GM18502 (cell line): Measurements from ENCODE around the gene SEPTIN12.
A peak's percentile ranks its signal among the peaks of the same experiment; 100 is the strongest.

Source experiments
- ATAC-seq: cut with Tn5 transposase; IDR thresholded peaks from one replicate; pipeline ENCODE4 v1.9.1; 2021; ENCODE audit warnings: mild to moderate bottlenecking; ENCODE audit not compliant: unreplicated experiment, poor library complexity

SEPTIN12 gene

DNA sequence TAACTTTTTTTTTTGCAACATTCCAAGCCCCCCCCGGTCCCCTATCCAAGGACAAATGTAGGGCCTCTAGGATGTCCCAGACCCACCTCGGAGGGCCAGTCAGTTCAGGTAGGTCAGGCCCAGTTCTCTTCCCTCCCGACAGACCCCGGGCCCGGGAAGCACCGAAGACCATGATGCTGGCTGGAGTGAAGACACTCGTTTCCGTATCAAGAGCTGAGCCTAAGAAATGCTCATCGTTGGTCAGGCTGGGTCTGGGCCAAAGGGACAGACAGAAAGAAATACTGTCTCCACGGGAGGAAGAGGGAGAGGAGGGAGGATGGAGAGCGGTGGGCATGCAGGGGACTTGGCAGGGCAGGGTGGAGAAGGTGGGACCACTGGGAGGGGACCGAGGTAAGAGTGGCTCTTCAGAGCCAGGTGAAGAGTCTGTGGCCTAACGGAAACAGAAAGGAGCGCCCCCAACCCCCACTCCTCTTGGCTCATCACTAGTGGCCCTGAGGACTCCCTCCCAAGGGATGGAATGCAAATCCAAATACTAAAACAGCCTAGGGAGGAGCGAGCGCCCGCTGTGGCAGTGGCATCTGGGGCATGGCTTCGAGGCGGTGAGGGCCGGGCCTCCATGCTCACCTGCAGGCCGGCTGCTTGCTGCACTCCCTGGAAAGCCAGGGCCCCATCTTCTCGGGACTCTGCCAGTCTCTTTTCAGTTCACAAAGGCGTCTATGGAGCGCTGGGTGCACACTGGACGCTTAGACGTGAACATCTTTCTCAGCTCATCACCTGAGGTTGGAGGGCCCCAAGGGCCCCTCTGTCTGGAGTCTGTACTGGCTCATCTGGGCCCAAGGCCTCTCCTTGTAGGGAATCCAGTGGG, 16.0 kb upstream of the SEPTIN12 start:
- ATAC-seq, result no peak

- ATAC-seq, result no peak
Measured at GRCh38 chr16:4803401-4803844, 15.3 kb upstream of the SEPTIN12 start.

- peak; percentile 93 for ATAC-seq
Measured at GRCh38 chr16:4802659-4803287, 14.6 kb upstream of the SEPTIN12 start.

DNA sequence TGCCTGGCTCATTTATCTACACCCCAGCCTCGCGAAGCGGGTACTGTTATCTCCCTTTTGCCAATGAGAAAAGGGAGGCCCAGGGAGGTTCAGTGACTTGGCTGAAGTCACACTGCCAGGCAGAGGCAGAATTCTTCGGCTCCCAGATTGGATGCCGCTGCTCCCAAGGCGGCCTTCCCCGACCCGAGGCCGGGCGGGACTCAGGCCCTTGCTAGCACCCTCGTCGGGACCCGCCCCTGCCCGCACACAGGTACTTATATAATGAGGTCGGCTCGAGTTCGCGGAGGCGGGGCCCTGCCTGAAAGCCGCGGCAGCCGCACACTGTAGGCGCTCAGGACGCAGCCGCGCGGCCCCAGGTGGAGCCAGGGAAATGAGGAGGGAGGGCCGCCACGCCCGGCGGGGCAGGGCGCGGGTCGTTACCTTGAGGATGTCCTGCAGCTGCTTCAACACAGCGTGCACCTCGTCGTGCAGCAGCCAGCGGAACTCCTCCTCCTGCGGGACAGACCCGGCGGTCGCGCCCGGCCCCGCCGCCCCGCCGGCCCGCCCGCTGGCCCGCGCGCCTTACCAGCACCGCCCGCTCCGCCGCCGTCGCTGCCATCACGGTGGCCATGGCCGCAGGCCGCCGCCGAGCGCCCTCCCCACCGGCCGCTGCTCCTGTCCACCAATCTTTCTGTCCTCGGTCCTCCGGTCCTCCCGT, 14.0 kb upstream of the SEPTIN12 start, which contains the start of gene ROGDI:
Gene ROGDI, minus strand, starts transcription at position 672 of the 697 bp plus-strand sequence. Its CDS starts 62 bp downstream, at position 610.
- ATAC-seq, result peak; percentile 67

DNA sequence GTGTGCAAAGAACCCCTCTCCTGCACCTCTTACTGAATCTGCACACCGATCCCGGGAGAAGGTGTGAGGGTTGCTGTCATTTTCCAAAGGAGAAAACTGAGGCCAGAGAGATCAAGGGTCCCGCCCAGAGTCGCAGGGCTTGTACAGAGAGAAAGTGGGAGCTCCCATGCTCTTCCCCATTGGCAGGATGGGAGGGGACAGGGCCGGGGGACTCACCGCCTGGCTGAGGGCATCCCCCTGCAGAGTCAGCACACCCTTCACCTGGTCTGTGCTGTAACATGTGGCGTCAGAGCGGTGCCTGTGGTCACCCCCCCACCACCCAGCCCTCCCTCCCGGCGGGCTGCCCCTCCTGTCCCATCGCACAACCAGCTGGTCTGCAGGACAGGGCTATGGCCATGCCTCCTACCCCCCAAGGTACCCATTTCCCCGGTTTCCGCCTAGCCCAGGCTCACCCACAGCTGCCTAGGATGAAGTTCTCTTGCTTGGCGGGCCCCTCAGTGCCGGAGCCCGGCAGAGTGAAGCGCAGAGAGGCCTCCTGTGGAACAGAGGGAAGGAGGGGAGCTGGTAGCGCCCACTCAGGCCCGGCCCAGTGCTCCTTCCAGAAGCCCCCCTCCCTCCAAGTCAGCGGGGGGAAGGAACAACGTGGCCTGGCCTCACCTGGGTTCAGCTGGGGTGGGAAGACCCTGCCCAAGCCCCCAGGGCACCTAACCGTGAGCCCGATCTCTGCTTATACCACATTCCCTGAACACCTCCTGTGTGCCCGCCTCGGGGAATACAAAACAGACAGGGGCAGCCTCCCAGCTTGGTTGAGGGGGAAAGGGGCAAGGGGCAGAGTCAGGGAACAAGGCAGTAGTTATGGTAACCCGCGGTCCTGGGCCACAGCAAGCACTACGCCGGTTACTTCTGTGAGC, 13.2 kb upstream of the SEPTIN12 start:
- ATAC-seq, result no peak

GRCh38 chr16:4800290-4801041, 12.3 kb upstream of the SEPTIN12 start:
- ATAC-seq, result no peak

GRCh38 chr16:4799171-4799855, 11.2 kb upstream of the SEPTIN12 start:
- ATAC-seq, result no peak

DNA sequence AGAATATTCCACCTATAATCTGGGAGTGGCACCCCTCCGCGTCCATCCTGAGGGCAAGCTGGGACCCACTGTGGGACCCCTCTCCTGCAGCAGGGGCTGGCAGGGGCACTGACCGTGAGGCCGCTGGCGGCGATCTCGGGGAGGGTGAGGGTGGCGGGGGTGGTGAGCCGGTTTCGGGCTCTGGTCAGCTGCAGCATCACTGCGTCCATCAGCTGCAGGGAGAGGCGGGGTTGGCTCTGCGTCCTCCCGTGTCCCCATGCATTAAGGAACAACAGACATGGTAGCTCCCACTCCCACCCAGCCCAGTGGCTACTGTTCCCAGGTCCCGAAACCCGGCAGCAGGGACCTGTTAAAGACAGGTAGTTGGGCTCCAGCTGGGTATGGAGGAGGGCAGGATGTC, 10.3 kb upstream of the SEPTIN12 start:
- ATAC-seq, result no peak

DNA sequence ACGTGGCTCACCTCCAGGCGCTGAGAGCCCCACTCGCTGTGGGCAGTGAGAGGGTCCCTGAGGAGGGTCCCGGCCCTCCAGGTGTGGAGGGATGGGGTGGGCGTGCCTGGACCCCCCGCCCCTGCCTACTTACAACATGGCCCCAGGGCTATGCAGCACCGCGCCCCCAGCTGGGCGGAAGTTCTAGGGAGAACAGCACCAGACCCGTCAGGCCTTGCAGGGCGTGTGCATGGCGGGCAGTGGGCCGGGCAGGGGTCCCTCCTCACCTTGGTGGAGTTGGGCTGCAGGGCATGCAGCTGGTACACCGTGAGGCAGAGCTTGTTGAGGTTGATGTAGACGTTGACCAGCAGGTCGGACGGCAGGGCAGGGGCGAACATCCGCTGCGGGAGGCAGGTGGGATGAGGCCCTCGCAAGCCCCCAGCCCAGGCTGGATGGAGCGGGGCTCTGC, 9.7 kb upstream of the SEPTIN12 start:
- no peak for ATAC-seq

DNA sequence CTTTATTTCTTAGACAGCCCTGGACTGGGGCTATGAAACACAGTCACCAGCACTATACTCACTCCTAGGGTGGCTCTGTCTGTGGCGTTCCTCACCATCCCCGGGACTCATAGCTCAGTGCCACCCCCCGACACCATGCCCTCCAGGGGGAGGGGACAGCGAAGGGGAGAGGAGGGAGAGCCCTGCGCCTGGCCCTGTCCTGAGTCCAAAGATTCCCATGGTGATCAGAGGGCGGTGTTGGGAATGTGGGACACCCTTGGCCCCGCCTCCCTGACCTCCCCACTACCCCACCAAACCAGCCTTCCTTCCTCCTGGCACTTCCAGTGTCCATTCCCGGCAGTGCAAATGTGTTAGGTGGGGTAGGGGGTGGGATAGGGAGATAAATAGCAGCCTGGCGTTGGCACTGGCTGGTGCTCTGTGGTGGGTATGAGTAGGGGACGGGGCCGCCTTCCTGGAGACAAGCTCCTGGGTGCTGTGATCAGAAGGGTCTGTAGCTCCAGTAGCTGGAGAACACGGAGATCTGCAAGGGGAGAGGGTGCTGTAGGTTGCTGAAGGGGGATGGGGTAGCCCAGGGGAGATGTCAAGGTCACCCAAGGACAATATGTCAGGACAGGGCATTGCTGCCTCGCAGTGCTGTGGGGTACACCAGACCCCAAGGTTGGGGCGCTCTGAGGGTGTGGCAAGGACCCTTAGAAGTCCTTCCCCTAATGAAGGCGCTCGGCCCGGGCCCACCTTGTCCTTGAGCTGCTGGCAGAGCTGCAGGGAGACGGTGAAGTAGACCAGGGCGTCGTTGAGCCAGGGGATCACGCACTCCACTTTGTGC, 9.0 kb upstream of the SEPTIN12 start:
- ATAC-seq, result no peak

DNA sequence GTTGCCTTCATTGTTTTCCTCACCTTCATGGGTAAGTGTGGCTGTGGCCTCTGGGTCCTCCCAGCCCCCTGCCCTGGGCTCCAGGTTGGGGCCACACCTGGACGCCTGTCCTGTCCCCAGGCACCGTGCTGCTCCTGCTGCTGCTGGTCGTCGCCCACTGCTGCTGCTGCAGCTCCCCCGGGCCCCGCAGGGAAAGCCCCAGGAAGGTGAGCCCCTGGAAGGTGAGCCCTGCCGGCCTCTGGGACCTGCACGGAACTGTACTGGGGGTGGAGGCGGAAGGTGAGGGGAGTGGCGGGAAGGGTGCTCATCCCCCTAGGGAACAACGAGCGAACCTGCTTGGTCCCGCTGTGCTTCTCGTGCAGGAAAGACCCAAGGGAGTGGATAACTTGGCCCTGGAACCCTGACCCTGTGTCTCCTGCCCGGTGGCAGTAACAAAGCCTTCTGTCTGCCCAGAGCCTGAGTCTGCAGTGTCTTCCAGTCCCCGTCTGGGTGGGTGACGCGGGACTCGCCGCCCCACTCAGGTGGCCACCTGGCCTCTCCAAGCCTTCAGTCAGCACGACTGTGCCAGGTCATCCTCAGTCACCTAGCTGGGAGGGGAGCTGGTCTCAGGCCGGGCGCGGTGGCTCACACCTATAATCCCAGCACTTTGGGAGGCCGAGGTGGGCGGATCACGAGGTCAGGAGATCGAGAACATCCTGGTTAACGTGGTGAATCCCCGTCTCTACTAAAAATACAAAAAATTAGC, 7.9 kb upstream of the SEPTIN12 start:
- ATAC-seq, result no peak

DNA sequence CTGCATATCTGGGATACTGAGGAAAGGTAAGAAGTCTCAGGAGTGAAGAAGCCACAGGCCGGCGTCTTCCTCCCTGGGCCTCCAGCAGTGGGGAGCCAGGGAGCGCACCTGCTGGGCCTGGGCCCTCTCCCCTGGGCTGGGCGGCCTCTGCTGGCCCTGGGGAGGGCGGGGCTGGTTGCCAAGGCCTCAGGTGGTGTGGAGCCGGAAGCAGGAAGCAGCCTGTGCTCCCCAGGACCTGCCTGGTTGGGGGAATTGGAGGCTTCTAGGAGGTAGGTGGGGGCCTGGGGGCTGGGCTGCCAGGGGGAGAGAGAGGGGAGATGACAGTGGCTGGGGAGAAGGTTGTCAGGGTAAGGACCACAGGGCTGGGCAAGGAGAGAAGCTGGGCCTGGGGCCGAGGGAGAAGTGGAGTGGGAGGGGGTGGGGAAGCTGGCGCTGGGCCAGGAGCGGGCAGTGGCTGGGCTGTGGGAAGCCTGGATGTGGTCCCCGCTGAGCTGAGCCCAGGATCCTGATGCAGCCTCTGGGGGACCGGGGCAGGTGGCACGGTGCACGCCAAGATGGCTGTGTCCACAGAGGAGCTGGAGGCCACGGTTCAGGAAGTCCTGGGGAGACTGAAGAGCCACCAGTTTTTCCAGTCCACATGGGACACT, 7.2 kb upstream of the SEPTIN12 start, which contains the start of gene SMIM22:
Gene SMIM22, plus strand, starts transcription at position 189 of the 647 bp plus-strand sequence. Its CDS starts 366 bp downstream, at position 555.
- ATAC-seq, result no peak

GRCh38 chr16:4792951-4793513, 4.9 kb upstream of the SEPTIN12 start:
- ATAC-seq, result no peak

DNA sequence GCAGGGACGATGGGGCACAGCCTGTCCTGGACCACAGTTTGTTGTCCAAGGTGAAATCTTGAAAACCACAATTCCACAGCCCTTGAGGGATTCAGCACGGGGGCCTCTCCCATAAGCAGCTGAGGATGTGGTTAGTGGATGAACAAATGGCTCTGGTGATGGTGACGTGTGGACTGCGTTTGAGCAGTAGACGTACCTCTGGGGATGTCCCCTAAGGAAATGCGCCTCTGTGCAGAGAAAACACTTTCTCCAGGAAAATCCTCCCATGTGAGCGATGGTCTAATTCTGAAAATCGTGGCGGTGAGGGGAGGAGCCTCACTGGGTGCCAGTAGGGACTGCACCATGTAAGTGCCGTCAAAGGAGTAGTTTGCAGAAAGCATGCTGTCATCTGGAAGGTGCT, 2.7 kb upstream of the SEPTIN12 start:
- ATAC-seq, result no peak

GRCh38 chr16:4790261-4790660, 2.1 kb upstream of the SEPTIN12 start:
- ATAC-seq, result no peak

GRCh38 chr16:4788910-4789309, 765 bp upstream of the SEPTIN12 start:
- ATAC-seq, result no peak
